ENCODE data around the gene CASZ1. TPM values are rescaled to one million over a fixed set of nuclear protein-coding genes. Genes with fewer than 3 reads are reported as not detected.

CASZ1 gene
- total RNA-seq, 1 donor from 2014 or later = 11.8 TPM

DNA sequence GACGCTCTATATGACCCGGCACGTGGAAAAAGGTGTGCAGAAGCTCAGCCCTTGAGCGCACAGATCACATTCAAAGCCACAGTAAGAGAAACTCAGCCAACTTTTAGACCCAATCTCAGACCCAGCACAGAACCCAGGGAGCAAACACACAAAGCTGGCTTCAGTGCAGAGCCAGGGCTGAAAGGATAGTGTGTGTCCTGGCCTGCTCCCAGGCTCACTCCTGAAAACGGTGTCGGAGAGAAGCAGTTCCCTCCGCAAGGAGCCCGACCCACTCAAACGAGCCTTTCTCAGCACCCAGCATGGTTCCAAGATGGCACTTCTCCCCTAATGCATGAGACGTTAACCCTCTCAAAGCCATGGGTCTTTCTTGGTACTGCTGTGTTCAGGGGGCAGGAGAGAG lies 39.6 kb downstream of the CASZ1 start:
- DNase-seq (ENCODE audit: low read depth) = no peak
- TF ChIP-seq, protein P1, sequence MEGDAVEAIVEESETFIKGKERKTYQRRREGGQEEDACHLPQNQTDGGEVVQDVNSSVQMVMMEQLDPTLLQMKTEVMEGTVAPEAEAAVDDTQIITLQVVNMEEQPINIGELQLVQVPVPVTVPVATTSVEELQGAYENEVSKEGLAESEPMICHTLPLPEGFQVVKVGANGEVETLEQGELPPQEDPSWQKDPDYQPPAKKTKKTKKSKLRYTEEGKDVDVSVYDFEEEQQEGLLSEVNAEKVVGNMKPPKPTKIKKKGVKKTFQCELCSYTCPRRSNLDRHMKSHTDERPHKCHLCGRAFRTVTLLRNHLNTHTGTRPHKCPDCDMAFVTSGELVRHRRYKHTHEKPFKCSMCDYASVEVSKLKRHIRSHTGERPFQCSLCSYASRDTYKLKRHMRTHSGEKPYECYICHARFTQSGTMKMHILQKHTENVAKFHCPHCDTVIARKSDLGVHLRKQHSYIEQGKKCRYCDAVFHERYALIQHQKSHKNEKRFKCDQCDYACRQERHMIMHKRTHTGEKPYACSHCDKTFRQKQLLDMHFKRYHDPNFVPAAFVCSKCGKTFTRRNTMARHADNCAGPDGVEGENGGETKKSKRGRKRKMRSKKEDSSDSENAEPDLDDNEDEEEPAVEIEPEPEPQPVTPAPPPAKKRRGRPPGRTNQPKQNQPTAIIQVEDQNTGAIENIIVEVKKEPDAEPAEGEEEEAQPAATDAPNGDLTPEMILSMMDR (conservative IDR thresholded peaks at IDR 0.05; ENCODE audit: low read depth, low read length) = no peak
- no peak overlapping the region for H3K4me3 ChIP-seq (ENCODE audit: low read depth, low read length)

DNA sequence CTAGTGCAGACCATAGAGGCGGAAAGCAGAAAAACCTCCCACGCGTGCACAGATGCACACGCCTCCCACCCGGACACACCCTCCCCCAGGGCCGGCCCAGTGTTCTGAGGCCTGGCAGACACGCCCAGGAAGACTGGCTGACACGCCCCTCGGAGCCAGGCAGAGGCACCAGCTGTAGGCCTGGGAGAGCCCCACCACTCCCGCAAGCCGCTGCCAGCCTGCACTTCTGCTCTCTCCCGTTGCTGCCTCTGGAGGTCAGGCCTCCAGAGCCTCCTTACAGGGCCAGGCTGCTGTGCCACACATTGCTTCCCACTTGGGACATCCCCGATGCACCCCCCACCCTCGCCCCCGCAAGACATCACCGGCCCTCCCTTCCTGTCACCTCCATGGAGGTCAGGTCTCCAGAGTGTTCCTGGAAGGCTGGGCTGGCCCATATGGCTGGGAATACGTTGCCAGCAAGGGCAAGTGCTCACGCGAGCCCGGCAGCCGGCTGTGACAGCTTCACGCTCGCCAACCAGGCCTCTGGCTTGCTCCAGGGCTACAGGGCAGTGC lies 40.4 kb downstream of the CASZ1 start:
- H3K4me3 ChIP-seq (ENCODE audit: low read depth, low read length) = no peak overlapping the region
- TF ChIP-seq, protein P1 (conservative IDR thresholded peaks at IDR 0.05; ENCODE audit: low read depth, low read length) = no peak
- no peak for DNase-seq (ENCODE audit: low read depth)

DNA sequence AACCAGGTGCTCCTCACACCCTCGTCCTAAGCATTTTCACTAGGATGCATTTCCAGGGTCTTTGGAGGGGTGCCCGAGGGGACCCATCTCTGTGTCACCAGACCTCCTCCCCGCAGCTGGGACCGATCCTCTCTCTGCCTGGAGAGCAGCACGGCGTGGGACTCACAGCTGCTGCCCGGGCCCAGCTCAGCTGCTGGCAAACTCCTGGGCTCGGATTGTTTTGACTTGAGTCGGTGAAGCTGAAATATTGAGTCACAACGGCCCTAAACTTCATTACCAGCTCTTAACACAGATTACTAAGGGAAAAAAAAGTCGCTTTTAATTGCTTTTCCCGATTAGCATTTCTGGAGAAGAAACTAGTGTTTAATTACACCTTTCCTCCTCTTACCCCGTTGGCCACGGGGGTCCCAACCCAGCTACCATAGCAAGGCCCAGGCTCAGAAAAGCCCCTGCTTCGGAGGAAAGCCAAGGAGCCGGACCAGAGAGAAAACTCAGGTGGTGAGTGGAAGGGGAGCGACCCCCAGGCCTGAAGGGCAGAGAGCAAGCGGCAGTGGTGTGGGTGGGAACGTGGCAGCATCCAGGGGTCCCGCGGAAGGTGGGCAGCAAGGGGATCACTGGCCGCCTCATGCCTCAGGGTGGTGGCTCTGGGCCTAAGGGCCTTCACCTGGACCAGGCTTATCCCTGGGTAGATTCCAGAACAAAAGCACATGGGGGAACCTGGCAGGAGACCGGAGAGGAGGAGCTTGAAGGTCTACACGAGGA lies 41.7 kb downstream of the CASZ1 start:
- no peak overlapping the region for H3K4me3 ChIP-seq (ENCODE audit: low read depth, low read length)
- DNase-seq (ENCODE audit: low read depth) = no peak
- TF ChIP-seq, protein P1 (conservative IDR thresholded peaks at IDR 0.05; ENCODE audit: low read depth, low read length) = no peak

DNA sequence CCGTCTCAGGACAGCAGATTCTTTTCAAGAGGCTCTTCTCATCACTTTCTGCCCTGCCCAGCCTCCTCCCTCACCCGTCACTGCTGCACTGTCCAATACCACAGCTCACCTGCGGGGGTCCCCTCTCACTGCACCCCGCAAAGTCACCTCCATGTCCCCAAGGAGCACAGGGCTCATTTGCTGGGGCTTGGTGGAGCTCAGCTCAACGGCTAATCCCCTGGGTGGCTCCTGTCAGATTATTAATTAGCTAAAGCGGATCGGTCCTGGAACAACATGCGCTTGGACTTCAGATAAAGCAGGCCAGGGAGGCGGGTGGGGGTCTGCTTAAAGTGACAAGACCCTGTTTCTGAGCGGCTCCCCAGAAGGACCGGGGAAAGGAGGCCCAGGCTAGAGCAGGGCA lies 43.1 kb downstream of the CASZ1 start:
- no peak overlapping the region for H3K4me3 ChIP-seq (ENCODE audit: low read depth, low read length)
- TF ChIP-seq, protein P1 (conservative IDR thresholded peaks at IDR 0.05; ENCODE audit: low read depth, low read length) = no peak
- DNase-seq (ENCODE audit: low read depth) = no peak

DNA sequence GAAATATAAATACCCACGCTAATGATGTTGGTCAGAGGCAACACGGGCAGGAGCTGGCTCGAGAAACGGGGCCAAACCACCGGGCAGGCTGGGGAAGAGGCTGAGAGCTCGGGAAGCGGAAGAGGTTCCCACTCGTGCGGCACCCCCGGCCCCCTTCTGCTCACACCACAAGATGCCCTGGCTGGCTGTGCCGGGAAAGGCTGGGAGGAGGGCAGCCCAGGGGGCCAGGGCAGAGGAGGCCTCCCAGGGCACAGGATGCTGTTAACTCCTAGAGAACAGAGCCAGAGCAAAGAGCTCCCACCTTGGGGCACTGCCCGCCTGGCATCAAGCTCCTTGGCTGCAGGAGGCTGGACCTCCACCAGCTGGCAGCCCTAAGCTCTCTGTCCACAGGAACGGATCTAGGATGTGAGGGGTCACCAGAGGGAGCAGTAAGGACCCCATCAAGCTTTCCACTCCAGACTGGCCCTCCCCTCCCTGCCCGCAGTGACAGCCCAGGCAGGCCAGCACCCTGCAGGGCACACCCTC lies 44.8 kb downstream of the CASZ1 start:
- no peak for DNase-seq (ENCODE audit: low read depth)
- TF ChIP-seq, protein P1 (conservative IDR thresholded peaks at IDR 0.05; ENCODE audit: low read depth, low read length) = no peak
- no peak overlapping the region for H3K4me3 ChIP-seq (ENCODE audit: low read depth, low read length)

DNA sequence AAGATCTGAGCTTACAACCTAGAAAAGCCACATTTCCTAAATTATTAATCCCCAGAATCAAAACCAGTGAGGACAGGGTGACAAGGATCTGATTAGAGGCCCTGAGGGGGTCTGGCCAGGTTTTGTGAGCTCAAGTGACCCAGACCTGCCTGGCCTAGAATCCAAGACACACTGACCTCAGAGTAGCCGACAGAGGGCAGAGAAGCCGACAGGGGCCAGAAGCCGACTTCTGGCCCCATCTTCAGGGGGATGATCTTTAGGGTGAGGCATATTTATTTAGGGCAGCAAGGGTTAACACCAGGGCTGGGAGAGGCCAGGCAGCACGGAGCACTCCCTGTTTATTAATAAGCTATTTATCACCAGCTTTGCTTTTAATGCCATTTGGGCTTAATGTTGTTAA lies 45.3 kb downstream of the CASZ1 start:
- TF ChIP-seq, protein P1 (conservative IDR thresholded peaks at IDR 0.05; ENCODE audit: low read depth, low read length) = no peak
- H3K4me3 ChIP-seq (ENCODE audit: low read depth, low read length) = no peak overlapping the region
- DNase-seq (ENCODE audit: low read depth) = no peak

Measured in epithelial cell of proximal tubule (primary cell).